H9 (cell line): ENCODE measurements around the gene SLC35A2. TPM values are rescaled to one million over a fixed set of nuclear protein-coding genes. Genes with fewer than 3 reads are reported as not detected.

Experiments used
- DNase-seq: peaks from one replicate; pipeline ENCODE4 v3.0.0-alpha.2; 2017
- H2AFZ ChIP-seq: one replicate; pipeline ENCODE4 v1.6.1; 2013; ENCODE audit warnings: mild to moderate bottlenecking, low read length, control low read depth, moderate library complexity
- H2AK5ac ChIP-seq: 2 replicates; pipeline ENCODE4 v1.6.1; 2013; ENCODE audit warnings: low read length, control low read depth, mixed read lengths; ENCODE audit not compliant: insufficient read length
- H2BK120ac ChIP-seq: one replicate; pipeline ENCODE4 v1.6.1; 2013; ENCODE audit warnings: low read depth, mild to moderate bottlenecking, low read length, control low read depth, inconsistent platforms; ENCODE audit not compliant: poor library complexity, severe bottlenecking
- H2BK12ac ChIP-seq: 2 replicates; pipeline ENCODE4 v1.6.1; 2013; ENCODE audit warnings: low read length, control low read depth, mixed read lengths, low read depth; ENCODE audit not compliant: insufficient read length
- H2BK15ac ChIP-seq: 2 replicates; pipeline ENCODE4 v1.6.1; 2013; ENCODE audit warnings: low read depth, low read length, control low read depth
- H2BK20ac ChIP-seq: one replicate; pipeline ENCODE4 v1.6.1; 2013; ENCODE audit warnings: low read depth, mild to moderate bottlenecking, low read length, control low read depth, inconsistent platforms; ENCODE audit not compliant: poor library complexity, severe bottlenecking
- H2BK5ac ChIP-seq: 2 replicates; pipeline ENCODE4 v1.6.1; 2013; ENCODE audit warnings: low read length, control low read depth, mixed read lengths; ENCODE audit not compliant: insufficient read length
- H3K14ac ChIP-seq: 2 replicates; pipeline ENCODE4 v1.6.1; 2013; ENCODE audit warnings: low read length, control low read depth; ENCODE audit not compliant: insufficient read depth
- H3K18ac ChIP-seq: 2 replicates; pipeline ENCODE4 v1.6.1; 2013; ENCODE audit warnings: low read depth, mild to moderate bottlenecking, mixed read lengths, low read length, control low read depth; ENCODE audit not compliant: insufficient read length
- H3K23ac ChIP-seq: 2 replicates; pipeline ENCODE4 v1.6.1; 2013; ENCODE audit warnings: low read length, control low read depth, mixed read lengths, low read depth; ENCODE audit not compliant: insufficient read length
- H3K23me2 ChIP-seq: 2 replicates; pipeline ENCODE4 v1.6.1; 2013; ENCODE audit warnings: low read depth, mild to moderate bottlenecking, mixed read lengths, low read length, control low read depth; ENCODE audit not compliant: insufficient read length, poor library complexity, severe bottlenecking
- H3K27ac ChIP-seq: 2 replicates; pipeline ENCODE4 v1.5.1; 2013; ENCODE audit warnings: low read length, control low read depth, mixed read lengths, low read depth; ENCODE audit not compliant: insufficient read length
- H3K27me3 ChIP-seq: 2 replicates; pipeline ENCODE4 v1.6.1; 2013; ENCODE audit warnings: low read length, control low read depth, inconsistent platforms; ENCODE audit not compliant: insufficient read depth
- H3K4ac ChIP-seq: 2 replicates; pipeline ENCODE4 v1.6.1; 2013; ENCODE audit warnings: low read depth, mild to moderate bottlenecking, control low read depth, inconsistent platforms, low read length, moderate library complexity
- H3K4me1 ChIP-seq: 2 replicates; pipeline ENCODE4 v1.6.1; 2013; ENCODE audit warnings: low read length, control low read depth, inconsistent platforms; ENCODE audit not compliant: insufficient read depth
- H3K4me2 ChIP-seq: 2 replicates; pipeline ENCODE4 v1.6.1; 2013; ENCODE audit warnings: low read length, control low read depth, mixed read lengths; ENCODE audit not compliant: insufficient read length, insufficient read depth
- H3K56ac ChIP-seq: 2 replicates; pipeline ENCODE4 v1.6.1; 2013; ENCODE audit warnings: low read depth, mild to moderate bottlenecking, mixed read lengths, low read length, control low read depth; ENCODE audit not compliant: insufficient read length
- H3K79me1 ChIP-seq: 2 replicates; pipeline ENCODE4 v1.6.1; 2013; ENCODE audit warnings: low read depth, mild to moderate bottlenecking, moderate library complexity, low read length, control low read depth, inconsistent platforms; ENCODE audit not compliant: insufficient read depth, poor library complexity, severe bottlenecking
- H3K79me2 ChIP-seq: 2 replicates; pipeline ENCODE4 v1.6.1; 2013; ENCODE audit warnings: low read length, control low read depth, inconsistent platforms; ENCODE audit not compliant: insufficient read depth
- H3K9ac ChIP-seq: 2 replicates; pipeline ENCODE4 v1.6.1; 2013; ENCODE audit warnings: low read length, control low read depth, mixed read lengths; ENCODE audit not compliant: insufficient read length; ENCODE audit errors: extremely low read depth
- H3K9me3 ChIP-seq: one replicate; pipeline ENCODE4 v1.6.1; 2013; ENCODE audit warnings: low read depth, low read length, inconsistent platforms; ENCODE audit not compliant: control insufficient read depth
- H3T11ph ChIP-seq: one replicate; pipeline ENCODE4 v1.6.1; 2013; ENCODE audit warnings: mild to moderate bottlenecking, low read length, control low read depth, inconsistent platforms
- H4K20me1 ChIP-seq: one replicate; pipeline ENCODE4 v1.6.1; 2013; ENCODE audit not compliant: control insufficient read depth, insufficient read length, insufficient read depth
- H4K5ac ChIP-seq: 2 replicates; pipeline ENCODE4 v1.6.1; 2013; ENCODE audit warnings: low read depth, mild to moderate bottlenecking, mixed read lengths, low read length, control low read depth; ENCODE audit not compliant: insufficient read length
- H4K8ac ChIP-seq: replicated peaks from 2 replicates; pipeline ENCODE4 v1.6.1; 2013; ENCODE audit warnings: low read length, control low read depth, mixed read lengths, low read depth; ENCODE audit not compliant: insufficient read length
- H4K91ac ChIP-seq: 2 replicates; pipeline ENCODE4 v1.6.1; 2013; ENCODE audit warnings: low read depth, mild to moderate bottlenecking, moderate library complexity, mixed read lengths, low read length, control low read depth; ENCODE audit not compliant: insufficient read length
- H3K27ac Mint-ChIP-seq, 3 experiments: 2 replicates in 2 of 3; 3 replicates in 1 of 3; pipeline ENCODE4 v1.8.0; 2020 to 2021; ENCODE audit warnings: mixed read lengths in 3 of 3, mild to moderate bottlenecking in 1 of 3, moderate library complexity in 1 of 3
- H3K27me3 Mint-ChIP-seq: 2 replicates; pipeline ENCODE4 v1.8.0; 2021; ENCODE audit warnings: low read depth, mild to moderate bottlenecking, moderate library complexity, mixed read lengths
- H3K36me3 Mint-ChIP-seq, 3 experiments: 2 replicates in 2 of 3; 3 replicates in 1 of 3; pipeline ENCODE4 v1.8.0; 2020 to 2021; ENCODE audit warnings: low read depth in 3 of 3, mixed read lengths in 3 of 3; ENCODE audit not compliant: insufficient read depth in 1 of 3
- H3K4me1 Mint-ChIP-seq, 2 experiments: 2 replicates each; pipeline ENCODE4 v1.8.0; 2020; ENCODE audit warnings: mixed read lengths in 2 of 2
- H3K4me3 Mint-ChIP-seq, 2 experiments: 2 replicates in 1 of 2; 3 replicates in 1 of 2; pipeline ENCODE4 v1.8.0; 2020 to 2021; ENCODE audit warnings: mild to moderate bottlenecking in 2 of 2, mixed read lengths in 2 of 2, moderate library complexity in 1 of 2
- H3K9me3 Mint-ChIP-seq, 2 experiments: 2 replicates in 1 of 2; 3 replicates in 1 of 2; pipeline ENCODE4 v1.8.0; 2020; ENCODE audit warnings: mild to moderate bottlenecking in 2 of 2, mixed read lengths in 2 of 2, moderate library complexity in 1 of 2
- WGBS: extraction: QIAGEN DNeasy Blood & Tissue Kit; methylation state at CpG from one replicate; pipeline ENCODE4 v1.1.7; 2013; ENCODE audit warnings: missing lambda C conversion rate, low lambda C conversion rate, mixed read lengths; ENCODE audit not compliant: insufficient read length; ENCODE audit errors: extremely low coverage; 5-methylcytosine and 5-hydroxymethylcytosine counted together
- total RNA-seq: library from RNA; stranded (reverse); gene quantifications from 2 replicates; pipeline ENCODE4 v1.2.1, GENCODE V29; 2021
- TF ChIP-seq, protein P1 (sequence below): fragments of 200-600 bp; sonication (generic); conservative IDR thresholded peaks from 3 replicates; pipeline ENCODE4 v1.8.0; 2021; ENCODE audit warnings: antibody characterized with exemption, mild to moderate bottlenecking

The SLC35A2 gene
- total RNA-seq, 1 experiment from 2014 or later = 32.9 TPM

DNA sequence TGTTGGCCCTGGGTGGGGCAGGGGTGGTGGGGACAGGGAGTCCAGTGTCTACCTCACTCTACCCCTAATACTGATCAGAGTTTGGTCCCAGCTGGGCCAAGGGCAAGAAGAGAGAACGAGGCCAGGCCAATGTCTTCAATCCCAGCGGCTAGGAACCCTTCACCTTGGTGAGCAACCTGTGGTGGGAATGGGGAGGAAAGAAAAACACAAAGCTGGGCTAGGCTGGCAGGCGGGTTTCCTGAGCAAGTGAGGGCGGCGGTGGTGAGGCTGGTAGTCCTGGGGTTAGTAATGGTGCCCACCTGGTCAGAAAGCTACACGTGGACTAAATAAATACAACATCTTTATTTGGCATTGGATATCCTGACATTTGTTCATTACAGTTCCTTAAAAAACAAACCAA, 8.2 kb downstream of the SLC35A2 start:
- H4K20me1 ChIP-seq = peaks cover 3% of the 10 kb centered on the region
- H2BK5ac ChIP-seq = no peak overlapping the region
- no CpG with 5 or more reads among the region's 6 CpGs for WGBS
- no peak overlapping the region for H3K56ac ChIP-seq
- no peak overlapping the region for H2AFZ ChIP-seq
- H3K27me3 Mint-ChIP-seq = no peaks in the 10 kb centered on the region; the same call in none of the 2 replicates
- TF ChIP-seq, protein P1, sequence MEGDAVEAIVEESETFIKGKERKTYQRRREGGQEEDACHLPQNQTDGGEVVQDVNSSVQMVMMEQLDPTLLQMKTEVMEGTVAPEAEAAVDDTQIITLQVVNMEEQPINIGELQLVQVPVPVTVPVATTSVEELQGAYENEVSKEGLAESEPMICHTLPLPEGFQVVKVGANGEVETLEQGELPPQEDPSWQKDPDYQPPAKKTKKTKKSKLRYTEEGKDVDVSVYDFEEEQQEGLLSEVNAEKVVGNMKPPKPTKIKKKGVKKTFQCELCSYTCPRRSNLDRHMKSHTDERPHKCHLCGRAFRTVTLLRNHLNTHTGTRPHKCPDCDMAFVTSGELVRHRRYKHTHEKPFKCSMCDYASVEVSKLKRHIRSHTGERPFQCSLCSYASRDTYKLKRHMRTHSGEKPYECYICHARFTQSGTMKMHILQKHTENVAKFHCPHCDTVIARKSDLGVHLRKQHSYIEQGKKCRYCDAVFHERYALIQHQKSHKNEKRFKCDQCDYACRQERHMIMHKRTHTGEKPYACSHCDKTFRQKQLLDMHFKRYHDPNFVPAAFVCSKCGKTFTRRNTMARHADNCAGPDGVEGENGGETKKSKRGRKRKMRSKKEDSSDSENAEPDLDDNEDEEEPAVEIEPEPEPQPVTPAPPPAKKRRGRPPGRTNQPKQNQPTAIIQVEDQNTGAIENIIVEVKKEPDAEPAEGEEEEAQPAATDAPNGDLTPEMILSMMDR = no peak
- H3K4me1 Mint-ChIP-seq = peaks cover 4 to 5% of the 10 kb centered on the region in 2 experiments; a peak in 3 of 4 replicates
- no peak overlapping the region for H2BK120ac ChIP-seq
- H4K8ac ChIP-seq = no peak overlapping the region
- no peak overlapping the region for H4K5ac ChIP-seq
- H2BK15ac ChIP-seq = no peak overlapping the region
- H3K27me3 ChIP-seq = no peaks in the 10 kb centered on the region
- peaks cover 68 to 72% of the 10 kb centered on the region in 2 experiments for H3K9me3 Mint-ChIP-seq
- H3K36me3 Mint-ChIP-seq = peaks cover 23 to 61% (median 45%) of the 10 kb centered on the region in 3 experiments
- H3K27ac ChIP-seq = no peak overlapping the region
- no peak for DNase-seq
- no peak overlapping the region for H3K9ac ChIP-seq
- no peak overlapping the region for H3K18ac ChIP-seq
- H3K9me3 ChIP-seq = no peaks in the 10 kb centered on the region
- H3K79me1 ChIP-seq = no peaks in the 10 kb centered on the region
- no peak overlapping the region for H3K27ac Mint-ChIP-seq
- no peaks in the 10 kb centered on the region; the same call in 1 of the 2 replicates for H3K79me2 ChIP-seq
- H4K91ac ChIP-seq = no peak overlapping the region
- H3K4me2 ChIP-seq = no peak overlapping the region
- H3K23ac ChIP-seq = no peak overlapping the region
- no peaks in the 10 kb centered on the region for H3K4me1 ChIP-seq
- H3T11ph ChIP-seq = no peak overlapping the region
- no peak overlapping the region for H3K4ac ChIP-seq
- no peak overlapping the region for H2BK20ac ChIP-seq
- H3K4me3 Mint-ChIP-seq = no peak overlapping the region
- H2BK12ac ChIP-seq = no peak overlapping the region
- H2AK5ac ChIP-seq = no peak overlapping the region
- no peak overlapping the region for H3K14ac ChIP-seq
- no peaks in the 10 kb centered on the region for H3K23me2 ChIP-seq
